Measurements from ENCODE around the gene IRF6. TPM values are rescaled to one million over a fixed set of nuclear protein-coding genes. Genes with fewer than 3 reads are reported as not detected.

IRF6 gene
- total RNA-seq, 4 donors from 2014 or later: 9.9 to 66.4 (median 52.2) TPM

DNA sequence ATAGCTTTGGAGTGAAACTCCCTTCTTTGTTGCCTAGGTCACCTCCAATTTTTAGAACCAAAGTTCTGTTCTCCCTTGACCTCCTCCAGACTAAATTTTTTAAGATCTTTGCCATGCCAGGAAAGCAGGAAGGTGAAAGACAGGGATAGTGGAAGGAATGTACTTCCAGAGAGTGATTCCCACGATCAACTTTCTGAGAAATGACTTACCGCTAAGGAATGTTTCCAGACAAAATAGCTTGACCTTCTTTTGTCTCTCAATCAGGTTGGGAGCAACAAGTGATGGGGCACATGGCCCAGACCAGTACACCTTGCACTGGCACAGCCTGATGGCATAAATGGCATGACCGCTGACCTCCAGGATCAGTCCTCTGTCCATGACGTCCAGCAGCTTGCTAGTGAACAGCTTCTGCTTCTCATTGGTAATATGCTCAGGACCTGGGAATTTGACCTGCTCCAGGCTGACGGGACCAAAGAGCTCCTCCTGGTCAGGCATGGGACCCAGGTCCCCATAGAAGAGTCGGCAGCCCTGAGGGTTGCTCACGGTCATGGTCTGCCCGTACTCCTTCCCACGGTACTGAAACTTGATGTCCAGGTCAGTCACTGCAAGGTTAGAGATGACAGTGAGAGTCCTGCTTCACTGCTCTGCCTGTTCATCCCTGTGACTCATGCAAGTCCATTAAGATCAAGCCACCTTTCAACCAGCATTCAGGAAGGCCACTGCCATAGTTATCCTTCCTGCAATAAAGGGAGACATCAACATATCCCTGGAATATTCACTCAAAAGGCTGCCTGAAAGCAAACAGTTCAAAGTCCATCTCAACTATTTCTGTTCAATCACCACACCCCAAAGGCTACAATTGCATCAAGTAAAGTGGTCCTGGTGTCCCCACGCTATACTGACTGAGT, 15.4 kb downstream of the IRF6 start:
- Histone ChIP-seq H3K9me3 (no peaks in the 10 kb centered on the region), H3K27ac (peak overlapping the region in 3 of 4 donors; percentile 14 to 88 (median 74)), H3K4me1 (peaks cover 0 to 35% (median 2%) of the 10 kb centered on the region in 4 donors), H3K4me3 (no peak overlapping the region), H3K27me3 (no peaks in the 10 kb centered on the region), H3K36me3 (peaks cover 0 to 46% (median 0%) of the 10 kb centered on the region in 3 donors)
- TF ChIP-seq POLR2A (IDR thresholded peaks at IDR 0.05): no peak
- TF ChIP-seq, protein P1, sequence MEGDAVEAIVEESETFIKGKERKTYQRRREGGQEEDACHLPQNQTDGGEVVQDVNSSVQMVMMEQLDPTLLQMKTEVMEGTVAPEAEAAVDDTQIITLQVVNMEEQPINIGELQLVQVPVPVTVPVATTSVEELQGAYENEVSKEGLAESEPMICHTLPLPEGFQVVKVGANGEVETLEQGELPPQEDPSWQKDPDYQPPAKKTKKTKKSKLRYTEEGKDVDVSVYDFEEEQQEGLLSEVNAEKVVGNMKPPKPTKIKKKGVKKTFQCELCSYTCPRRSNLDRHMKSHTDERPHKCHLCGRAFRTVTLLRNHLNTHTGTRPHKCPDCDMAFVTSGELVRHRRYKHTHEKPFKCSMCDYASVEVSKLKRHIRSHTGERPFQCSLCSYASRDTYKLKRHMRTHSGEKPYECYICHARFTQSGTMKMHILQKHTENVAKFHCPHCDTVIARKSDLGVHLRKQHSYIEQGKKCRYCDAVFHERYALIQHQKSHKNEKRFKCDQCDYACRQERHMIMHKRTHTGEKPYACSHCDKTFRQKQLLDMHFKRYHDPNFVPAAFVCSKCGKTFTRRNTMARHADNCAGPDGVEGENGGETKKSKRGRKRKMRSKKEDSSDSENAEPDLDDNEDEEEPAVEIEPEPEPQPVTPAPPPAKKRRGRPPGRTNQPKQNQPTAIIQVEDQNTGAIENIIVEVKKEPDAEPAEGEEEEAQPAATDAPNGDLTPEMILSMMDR (IDR thresholded peaks at IDR 0.05): no peak
- DNase-seq: peak in 1 of 3 donors; percentile 68

DNA sequence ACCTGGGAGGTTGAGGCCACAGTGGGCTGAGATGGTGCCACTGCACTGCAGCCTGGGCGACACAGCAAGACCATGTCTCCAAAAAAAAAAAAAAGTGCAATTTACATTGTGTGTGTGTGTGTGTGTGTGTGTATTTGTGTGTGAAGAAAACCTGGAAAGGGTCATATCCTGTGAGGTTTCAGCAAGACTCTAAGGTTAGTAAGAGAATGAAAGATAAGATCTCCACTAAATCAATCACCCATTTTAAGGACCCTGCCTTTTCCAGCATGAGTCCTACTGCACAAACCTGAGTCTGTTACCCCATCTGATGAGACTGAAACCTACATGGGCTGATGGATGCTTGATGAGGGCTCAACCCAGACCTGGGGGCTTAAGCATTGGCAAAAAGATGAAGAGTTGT, 16.7 kb downstream of the IRF6 start:
- H3K9me3 ChIP-seq: no peaks in the 10 kb centered on the region
- no peaks in the 10 kb centered on the region for H3K27me3 ChIP-seq
- TF ChIP-seq, protein P1 (IDR thresholded peaks at IDR 0.05): no peak
- TF ChIP-seq POLR2A (IDR thresholded peaks at IDR 0.05): no peak
- DNase-seq: no peak
- H3K27ac ChIP-seq: no peak overlapping the region
- no peak overlapping the region for H3K4me3 ChIP-seq
- H3K4me1 ChIP-seq: peaks cover 0 to 35% (median 2%) of the 10 kb centered on the region in 4 donors
- peaks cover 0 to 34% (median 0%) of the 10 kb centered on the region in 3 donors for H3K36me3 ChIP-seq

DNA sequence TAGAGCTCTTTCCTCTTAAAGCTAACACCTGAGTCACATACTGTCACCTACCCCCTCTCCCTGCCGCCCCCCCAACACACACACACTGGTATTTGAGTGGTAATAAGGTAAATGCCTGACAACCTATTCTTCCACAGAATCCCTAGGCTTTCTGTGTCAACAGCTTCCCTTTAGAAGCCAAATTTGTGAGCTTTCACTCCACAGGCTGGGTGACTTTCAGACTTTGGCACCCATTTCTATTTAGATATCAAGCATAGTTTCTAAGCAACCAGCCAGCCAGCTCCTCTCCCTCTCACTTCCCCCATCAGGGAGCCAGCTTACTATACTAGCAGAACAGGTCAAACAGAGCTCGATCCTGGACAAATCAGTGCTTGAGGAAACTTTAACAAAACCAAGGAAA, 18.4 kb downstream of the IRF6 start:
- Histone ChIP-seq H3K4me1 (peaks cover 0 to 47% (median 2%) of the 10 kb centered on the region in 4 donors), H3K27ac (peak overlapping the region in 3 of 4 donors; percentile 40 to 71 (median 69)), H3K9me3 (no peaks in the 10 kb centered on the region), H3K36me3 (peaks cover 0 to 23% (median 0%) of the 10 kb centered on the region in 3 donors), H3K4me3 (no peak overlapping the region), H3K27me3 (no peaks in the 10 kb centered on the region)
- DNase-seq: peak in 1 of 3 donors; percentile 59
- TF ChIP-seq, protein P1 (IDR thresholded peaks at IDR 0.05): no peak
- no peak for TF ChIP-seq POLR2A (IDR thresholded peaks at IDR 0.05)

DNA sequence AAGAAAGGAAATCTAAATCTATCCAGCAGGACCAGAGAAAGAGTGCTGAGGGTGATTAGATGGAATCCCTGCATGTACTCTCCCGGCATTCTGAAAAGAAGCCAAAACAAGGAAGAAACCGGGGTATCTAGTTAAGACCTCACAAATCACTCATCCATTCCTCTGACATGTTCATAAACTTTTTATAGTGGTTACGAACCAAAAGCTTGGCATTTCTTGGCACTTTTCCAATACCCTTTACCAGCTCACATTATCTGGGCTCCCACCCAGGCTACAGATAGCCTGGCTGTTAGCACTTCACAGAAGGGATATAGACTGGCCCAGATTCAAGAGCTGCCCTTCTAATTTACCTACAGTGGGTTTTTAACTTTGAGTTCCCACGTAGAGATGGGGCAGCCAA, 19.8 kb downstream of the IRF6 start:
- no peak for DNase-seq
- Histone ChIP-seq H3K9me3 (no peaks in the 10 kb centered on the region), H3K36me3 (peaks cover 0 to 23% (median 0%) of the 10 kb centered on the region in 3 donors), H3K4me1 (peaks cover 0 to 41% (median 0%) of the 10 kb centered on the region in 4 donors), H3K27me3 (no peaks in the 10 kb centered on the region), H3K4me3 (no peak overlapping the region), H3K27ac (no peak overlapping the region)
- TF ChIP-seq POLR2A (IDR thresholded peaks at IDR 0.05): no peak
- TF ChIP-seq, protein P1 (IDR thresholded peaks at IDR 0.05): no peak

DNA sequence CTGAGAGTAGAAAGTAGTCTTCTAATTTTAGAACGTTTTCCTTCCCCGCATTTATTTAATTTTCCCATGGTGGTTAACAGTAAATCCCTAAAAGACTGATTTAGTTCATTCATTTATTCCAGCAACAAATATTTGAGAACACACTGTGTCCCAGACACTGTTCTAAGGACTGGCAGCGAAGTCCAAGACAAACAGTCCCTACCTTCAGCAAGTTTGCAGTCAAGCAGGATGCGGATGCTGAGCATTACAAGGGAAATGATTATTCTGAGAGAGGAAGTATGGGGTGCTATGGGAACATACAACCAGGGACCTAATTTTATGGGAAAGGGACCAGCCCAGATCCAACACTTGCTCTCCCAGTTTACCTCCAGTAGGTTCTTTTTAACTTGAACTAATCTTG, 20.4 kb downstream of the IRF6 start:
- H3K27ac ChIP-seq: peak overlapping the region in 1 of 4 donors; percentile 91
- no peaks in the 10 kb centered on the region for H3K9me3 ChIP-seq
- peaks cover 0 to 23% (median 0%) of the 10 kb centered on the region in 3 donors for H3K36me3 ChIP-seq
- TF ChIP-seq POLR2A (IDR thresholded peaks at IDR 0.05): no peak
- TF ChIP-seq, protein P1 (IDR thresholded peaks at IDR 0.05): no peak
- no peak overlapping the region for H3K4me3 ChIP-seq
- no peaks in the 10 kb centered on the region for H3K27me3 ChIP-seq
- DNase-seq: no peak
- H3K4me1 ChIP-seq: peaks cover 0 to 39% (median 0%) of the 10 kb centered on the region in 4 donors
